Activated T-cell treated with anti-CD3 and anti-CD28 coated beads, Interleukin-2, amount 50 U/mL, for 24 hours (primary cell): ENCODE data around the gene HOXC9.

Experiments
- DNase-seq: peaks from one replicate; pipeline ENCODE4 v3.0.0-alpha.2; 2020
- H3K27ac Mint-ChIP-seq: 2 replicates; pipeline ENCODE4 v1.8.0; 2020; ENCODE audit warnings: mild to moderate bottlenecking, mixed read lengths
- H3K27me3 Mint-ChIP-seq: 2 replicates; pipeline ENCODE4 v1.8.0; 2020; ENCODE audit warnings: mixed read lengths
- H3K36me3 Mint-ChIP-seq: 2 replicates; pipeline ENCODE4 v1.8.0; 2020; ENCODE audit warnings: low read depth, mixed read lengths
- H3K4me1 Mint-ChIP-seq: 2 replicates; pipeline ENCODE4 v1.8.0; 2020; ENCODE audit warnings: low read depth, mixed read lengths
- H3K4me3 Mint-ChIP-seq: 2 replicates; pipeline ENCODE4 v1.8.0; 2020; ENCODE audit warnings: mild to moderate bottlenecking, moderate library complexity, mixed read lengths
- H3K9me3 Mint-ChIP-seq: 2 replicates; pipeline ENCODE4 v1.8.0; 2020; ENCODE audit warnings: mixed read lengths

HOXC9 gene

DNA sequence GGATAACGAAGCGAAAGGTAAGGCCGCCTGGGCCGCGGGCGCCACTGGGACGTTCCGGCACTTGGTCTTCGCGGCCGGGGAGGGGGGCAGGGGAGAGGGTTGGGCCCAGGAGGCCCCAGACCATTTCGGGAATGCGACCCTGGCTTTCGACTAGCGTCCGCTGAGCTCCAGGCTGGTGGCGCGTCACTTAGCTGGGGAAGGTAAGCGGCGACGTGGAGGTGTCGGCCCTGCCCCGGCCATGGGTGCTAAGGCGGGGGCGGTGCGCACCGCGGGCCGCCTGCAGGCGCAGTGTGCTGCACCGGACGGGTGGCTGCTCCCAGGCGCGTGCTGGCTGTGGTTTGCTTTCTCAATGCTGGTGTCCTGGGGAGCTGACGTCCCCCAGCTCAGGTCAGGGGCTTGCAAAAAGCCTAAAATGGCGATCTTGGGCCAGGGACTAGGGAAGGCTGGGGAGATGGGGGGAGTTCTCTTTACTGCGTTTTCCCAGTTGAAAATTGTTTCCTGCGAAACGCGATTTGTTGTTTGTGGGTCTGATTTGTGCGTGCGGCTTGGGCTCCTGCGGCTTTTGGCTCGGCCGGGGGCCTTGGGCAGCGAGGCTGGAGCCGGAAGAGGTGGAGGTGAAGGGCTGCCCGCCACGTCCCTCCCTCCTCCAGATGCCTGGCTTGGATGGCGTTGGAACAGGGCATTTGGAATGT lies 13.8 kb upstream of the HOXC9 start:
- no peak overlapping the region for H3K4me3 Mint-ChIP-seq
- DNase-seq: no peak
- H3K36me3 Mint-ChIP-seq: no peaks in the 10 kb centered on the region
- H3K27me3 Mint-ChIP-seq: peaks cover 95% of the 10 kb centered on the region
- no peaks in the 10 kb centered on the region for H3K9me3 Mint-ChIP-seq
- H3K4me1 Mint-ChIP-seq: peaks cover 30% of the 10 kb centered on the region
- H3K27ac Mint-ChIP-seq: no peak overlapping the region

DNA sequence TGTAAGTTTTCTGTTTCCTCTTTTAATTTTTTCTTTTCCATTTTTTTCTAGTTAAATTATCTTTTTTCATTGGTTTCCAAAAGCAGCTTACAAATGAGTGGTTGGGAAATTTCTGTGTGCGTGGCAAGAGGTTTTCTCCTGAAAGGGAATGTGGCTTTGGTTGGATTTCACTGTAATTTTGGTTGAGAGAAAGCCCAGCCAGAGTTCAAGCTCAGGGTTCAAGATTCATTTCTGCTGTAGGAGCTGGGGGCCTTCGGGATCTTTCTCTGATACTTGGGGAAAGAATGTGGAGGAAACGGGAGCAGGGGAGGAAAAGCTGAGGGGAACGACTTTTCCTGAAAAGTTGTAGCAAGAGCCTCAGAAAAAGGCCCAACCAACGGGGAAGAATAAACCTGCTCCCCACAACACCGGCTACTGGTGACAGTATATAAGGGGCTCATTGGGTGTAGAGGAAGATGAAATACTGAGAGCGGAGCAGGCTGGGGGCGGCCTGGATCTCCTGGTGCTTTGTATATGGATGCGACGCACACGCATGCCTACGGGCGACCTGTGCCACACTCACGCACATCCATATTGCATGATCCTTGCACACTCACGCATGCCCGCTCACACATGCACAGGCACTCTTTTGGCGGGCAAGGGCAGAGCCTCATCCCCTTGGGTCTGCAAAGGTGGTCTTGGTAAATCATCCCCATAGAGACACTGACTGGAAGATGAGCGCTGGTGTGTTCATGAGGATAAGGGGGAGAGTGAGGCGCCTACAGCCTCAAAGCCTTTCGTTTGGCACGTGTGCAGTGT lies 13.1 kb upstream of the HOXC9 start:
- Mint-ChIP-seq H3K27ac (no peak overlapping the region), H3K27me3 (peaks cover 96% of the 10 kb centered on the region), H3K9me3 (no peaks in the 10 kb centered on the region), H3K36me3 (no peaks in the 10 kb centered on the region), H3K4me1 (peaks cover 30% of the 10 kb centered on the region), H3K4me3 (no peak overlapping the region)
- DNase-seq: no peak

DNA sequence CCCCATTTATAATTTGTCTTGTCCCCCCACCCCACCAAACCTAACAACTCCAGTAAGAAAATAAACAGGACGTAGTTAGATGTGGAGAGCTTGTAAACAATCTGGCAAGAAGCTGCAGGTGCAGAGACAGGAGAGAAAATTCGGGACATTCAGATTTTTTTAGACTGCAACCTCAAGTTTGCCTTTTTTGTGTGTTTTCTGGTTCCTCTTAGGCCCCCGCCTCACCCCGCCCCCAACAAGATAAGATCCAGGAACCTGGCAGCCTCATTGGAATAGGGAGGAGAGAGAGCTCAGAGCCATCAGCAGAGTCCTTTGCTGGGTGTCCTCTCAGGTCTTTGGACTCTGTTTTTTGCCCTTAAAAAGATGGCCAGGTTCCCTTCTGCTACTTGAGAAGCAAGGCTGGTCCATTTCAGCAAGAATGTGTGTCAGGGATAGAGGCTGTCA lies 12.2 kb upstream of the HOXC9 start:
- peaks cover 30% of the 10 kb centered on the region for H3K4me1 Mint-ChIP-seq
- no peak overlapping the region for H3K27ac Mint-ChIP-seq
- H3K36me3 Mint-ChIP-seq: no peaks in the 10 kb centered on the region
- no peaks in the 10 kb centered on the region for H3K9me3 Mint-ChIP-seq
- DNase-seq: no peak
- H3K4me3 Mint-ChIP-seq: no peak overlapping the region
- H3K27me3 Mint-ChIP-seq: peaks cover 96% of the 10 kb centered on the region

DNA sequence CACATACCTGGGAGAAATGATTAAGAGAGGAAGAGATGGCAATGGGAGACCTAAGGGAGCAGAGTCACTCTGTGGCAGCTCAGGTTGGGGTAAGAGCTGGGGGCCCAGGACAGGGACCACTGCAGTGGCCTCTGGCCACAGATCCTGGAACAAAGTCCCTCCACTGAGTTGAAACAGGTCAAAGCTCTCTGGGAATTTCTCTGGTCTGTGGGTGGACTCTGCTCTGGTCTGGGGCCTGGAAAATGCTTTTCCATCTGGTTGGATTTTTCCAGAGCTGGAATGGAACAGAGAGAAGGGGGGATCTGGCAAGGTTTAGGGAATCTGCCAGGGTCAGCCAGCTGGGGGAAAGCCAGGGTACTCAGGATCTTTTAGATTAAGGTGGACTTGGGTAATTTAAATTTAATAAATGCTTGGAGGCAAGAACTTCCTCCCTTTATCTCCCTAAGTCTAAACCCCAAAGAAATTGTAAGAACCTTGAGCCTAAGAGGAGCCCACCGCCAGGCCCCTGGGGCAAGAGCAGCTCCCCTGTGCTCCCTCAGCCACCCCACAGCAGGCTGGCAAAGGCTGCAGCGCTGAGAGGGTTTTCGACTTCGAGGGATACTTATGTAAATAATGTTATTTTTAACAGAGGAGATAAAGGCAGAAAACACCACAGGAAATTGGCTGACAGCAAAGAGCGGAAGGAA lies 11.3 kb upstream of the HOXC9 start:
- Mint-ChIP-seq H3K36me3 (no peaks in the 10 kb centered on the region), H3K4me3 (no peak overlapping the region), H3K4me1 (peaks cover 30% of the 10 kb centered on the region), H3K27ac (no peak overlapping the region), H3K27me3 (peaks cover 96% of the 10 kb centered on the region), H3K9me3 (no peaks in the 10 kb centered on the region)
- no peak for DNase-seq

DNA sequence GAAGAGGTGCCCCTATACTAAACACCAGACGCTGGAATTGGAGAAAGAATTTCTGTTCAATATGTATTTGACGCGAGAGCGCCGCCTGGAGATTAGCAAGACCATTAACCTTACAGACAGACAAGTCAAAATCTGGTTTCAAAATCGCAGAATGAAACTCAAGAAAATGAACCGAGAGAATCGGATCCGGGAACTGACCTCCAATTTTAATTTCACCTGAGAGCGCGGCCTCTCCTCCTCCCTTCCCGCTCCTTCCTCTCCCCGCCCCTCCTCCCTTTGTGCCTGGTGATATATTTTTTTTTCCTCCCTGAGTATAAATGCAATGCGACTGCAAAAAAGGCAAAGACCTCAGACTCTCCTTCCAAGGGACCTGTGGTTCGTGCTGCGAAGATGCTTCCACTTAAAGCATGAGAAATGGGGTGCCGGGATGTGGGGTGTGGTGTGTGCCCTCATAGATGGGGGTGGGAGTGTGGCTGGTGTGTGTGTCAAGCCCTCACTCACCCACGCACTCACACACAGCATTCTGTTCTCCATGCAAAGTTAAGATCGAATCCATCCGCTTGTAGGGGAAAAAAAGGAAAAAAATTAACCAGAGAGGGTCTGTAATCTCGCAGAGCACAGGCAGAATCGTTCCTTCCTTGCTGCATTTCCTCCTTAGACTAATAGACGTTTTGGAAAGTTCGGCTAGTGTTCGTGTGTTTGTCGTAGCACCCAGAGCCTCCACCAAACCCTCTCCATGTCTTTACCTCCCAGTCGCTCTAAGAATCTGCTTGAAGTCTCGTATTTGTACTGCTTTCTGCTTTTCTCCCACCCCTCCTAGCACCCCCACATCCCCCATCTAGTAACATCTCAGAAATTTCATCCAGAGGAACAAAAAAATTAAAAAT lies 10.5 kb upstream of the HOXC9 start:
- H3K36me3 Mint-ChIP-seq: no peaks in the 10 kb centered on the region
- peaks cover 98% of the 10 kb centered on the region for H3K27me3 Mint-ChIP-seq
- H3K9me3 Mint-ChIP-seq: no peaks in the 10 kb centered on the region
- no peak for DNase-seq
- no peak overlapping the region for H3K27ac Mint-ChIP-seq
- no peak overlapping the region for H3K4me3 Mint-ChIP-seq
- peaks cover 35% of the 10 kb centered on the region for H3K4me1 Mint-ChIP-seq

DNA sequence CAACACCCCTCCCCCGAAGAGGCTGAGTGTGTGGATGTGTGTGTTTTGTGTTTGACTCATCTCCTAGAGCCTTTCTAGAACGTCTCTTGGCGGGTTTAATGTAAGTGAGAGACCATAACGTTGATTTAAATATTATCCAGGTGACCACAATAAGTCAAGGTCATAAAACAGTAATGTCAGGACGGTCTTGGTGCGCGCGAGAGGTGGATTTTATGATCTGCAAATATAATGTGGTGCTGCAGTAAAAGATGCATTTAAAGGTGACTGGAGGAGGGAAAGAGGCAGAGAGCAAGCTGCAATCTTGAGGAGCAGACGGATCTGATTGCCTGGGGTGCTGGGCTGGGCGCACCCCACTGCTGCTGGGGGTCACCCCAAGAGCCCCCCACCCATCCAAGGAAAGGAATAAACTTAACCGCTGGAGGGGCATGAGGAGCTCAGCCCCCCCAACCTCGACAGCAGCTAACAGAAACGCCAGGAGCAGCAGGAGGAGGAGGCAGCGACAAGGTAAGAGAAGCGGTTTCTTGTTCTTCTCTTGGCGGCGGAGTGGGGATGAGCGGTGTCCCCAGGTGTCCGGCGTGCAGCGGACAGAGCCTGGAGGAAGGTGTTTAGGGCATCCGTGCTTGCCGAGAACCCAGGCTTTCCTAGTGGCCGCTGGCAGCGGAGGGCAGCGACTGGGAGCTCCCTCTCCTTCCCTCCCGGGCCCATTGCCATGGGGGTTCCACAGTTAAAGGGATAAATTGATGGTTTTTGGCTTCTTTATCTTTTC lies 9.5 kb upstream of the HOXC9 start:
- Mint-ChIP-seq H3K4me3 (no peak overlapping the region), H3K9me3 (no peaks in the 10 kb centered on the region), H3K27ac (no peak overlapping the region), H3K4me1 (peaks cover 36% of the 10 kb centered on the region), H3K36me3 (no peaks in the 10 kb centered on the region), H3K27me3 (peaks cover 100% of the 10 kb centered on the region)
- no peak for DNase-seq

DNA sequence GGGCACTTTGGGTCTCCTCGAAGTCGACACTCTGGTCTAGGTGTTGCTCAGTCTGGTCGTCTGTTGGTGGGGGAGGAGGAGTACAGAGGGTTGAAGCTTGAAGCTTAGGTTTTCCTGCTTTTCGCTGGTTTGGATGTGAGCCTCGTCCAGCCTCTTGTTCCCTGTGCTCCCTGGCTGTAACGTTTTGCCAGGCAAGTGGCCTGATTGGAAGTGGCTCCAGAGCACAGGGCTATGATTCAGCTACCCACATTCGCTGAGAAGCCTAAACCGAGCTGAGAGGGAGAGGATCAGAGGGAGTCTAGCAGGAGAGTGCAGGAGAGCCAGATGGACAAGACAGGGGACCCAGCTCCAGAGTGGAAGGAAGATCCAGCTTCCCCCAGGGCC lies 8.9 kb upstream of the HOXC9 start:
- no peak overlapping the region for H3K27ac Mint-ChIP-seq
- no peak overlapping the region for H3K4me3 Mint-ChIP-seq
- H3K36me3 Mint-ChIP-seq: no peaks in the 10 kb centered on the region
- peaks cover 100% of the 10 kb centered on the region for H3K27me3 Mint-ChIP-seq
- H3K4me1 Mint-ChIP-seq: peaks cover 39% of the 10 kb centered on the region
- no peak for DNase-seq
- H3K9me3 Mint-ChIP-seq: no peaks in the 10 kb centered on the region

DNA sequence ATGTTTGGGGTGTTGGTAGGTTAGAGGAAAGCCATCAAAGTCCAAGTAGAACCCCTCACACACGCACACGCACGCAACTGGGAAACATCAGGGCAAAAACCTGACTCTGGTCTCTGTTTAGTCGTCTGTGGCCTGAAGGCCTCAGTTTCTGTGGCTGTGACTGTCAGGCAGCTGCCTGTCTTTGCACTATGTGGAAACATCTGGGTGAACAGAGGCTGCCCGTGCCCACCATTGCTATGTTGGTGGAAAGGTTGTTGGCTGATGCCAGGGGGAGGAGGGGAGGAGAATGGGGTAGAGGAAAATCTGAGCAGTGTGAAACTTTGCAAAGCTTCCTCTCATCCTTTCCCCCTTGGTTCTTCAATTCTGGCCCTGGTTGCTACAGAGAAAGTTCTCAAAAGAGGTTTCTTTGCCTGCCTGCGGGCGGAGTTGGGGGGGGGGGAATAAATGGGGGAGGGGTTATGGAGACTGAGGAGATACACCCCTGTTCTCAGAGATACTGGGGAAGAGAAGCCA lies 7.5 kb upstream of the HOXC9 start:
- no peaks in the 10 kb centered on the region for H3K9me3 Mint-ChIP-seq
- H3K4me1 Mint-ChIP-seq: peaks cover 43% of the 10 kb centered on the region
- peaks cover 100% of the 10 kb centered on the region for H3K27me3 Mint-ChIP-seq
- no peak for DNase-seq
- no peaks in the 10 kb centered on the region for H3K36me3 Mint-ChIP-seq
- no peak overlapping the region for H3K4me3 Mint-ChIP-seq
- H3K27ac Mint-ChIP-seq: no peak overlapping the region

DNA sequence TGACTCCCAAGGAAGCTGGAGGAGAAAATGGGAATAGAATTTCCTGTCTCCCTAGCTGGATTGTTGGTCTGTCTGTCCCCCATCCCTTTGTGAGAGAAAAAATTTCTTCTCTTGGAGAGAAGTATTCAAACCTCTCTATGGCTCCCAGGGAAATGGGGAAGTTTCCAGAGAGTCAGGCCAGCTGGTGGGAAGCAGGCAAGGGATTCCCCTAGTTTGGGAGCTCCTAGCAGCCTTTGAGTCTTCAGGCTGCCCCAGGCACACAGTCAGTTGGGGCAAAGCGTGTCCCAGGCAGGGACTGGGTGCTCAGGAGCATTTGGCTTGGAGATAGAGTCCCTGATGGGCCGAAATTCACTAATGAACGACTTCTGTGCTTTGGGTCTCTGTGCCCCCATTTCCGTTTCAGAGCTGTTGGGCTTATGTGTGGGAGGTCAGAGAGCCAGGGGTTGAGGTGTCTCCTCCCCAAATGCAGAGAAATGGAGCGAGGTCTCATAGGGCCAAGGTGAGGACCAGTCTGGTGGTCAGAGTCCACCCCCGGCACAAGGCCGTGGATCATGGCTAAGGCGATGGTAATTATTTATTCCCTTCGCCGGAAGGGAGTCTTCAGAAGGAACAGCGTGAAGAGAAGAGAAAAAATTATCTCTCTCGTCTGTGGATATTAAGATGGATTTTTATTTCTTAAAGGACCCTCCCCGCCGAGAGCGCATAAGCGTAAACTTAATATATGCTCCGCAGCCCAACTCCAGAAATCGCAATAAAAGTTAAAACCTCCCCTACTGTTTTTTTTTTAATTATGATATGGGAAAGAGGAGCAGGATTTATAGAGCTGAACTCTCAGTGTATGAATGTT lies 6.6 kb upstream of the HOXC9 start:
- H3K4me1 Mint-ChIP-seq: peaks cover 48% of the 10 kb centered on the region
- no peaks in the 10 kb centered on the region for H3K9me3 Mint-ChIP-seq
- H3K27me3 Mint-ChIP-seq: peaks cover 100% of the 10 kb centered on the region
- H3K4me3 Mint-ChIP-seq: no peak overlapping the region
- no peaks in the 10 kb centered on the region for H3K36me3 Mint-ChIP-seq
- no peak for DNase-seq
- H3K27ac Mint-ChIP-seq: no peak overlapping the region

DNA sequence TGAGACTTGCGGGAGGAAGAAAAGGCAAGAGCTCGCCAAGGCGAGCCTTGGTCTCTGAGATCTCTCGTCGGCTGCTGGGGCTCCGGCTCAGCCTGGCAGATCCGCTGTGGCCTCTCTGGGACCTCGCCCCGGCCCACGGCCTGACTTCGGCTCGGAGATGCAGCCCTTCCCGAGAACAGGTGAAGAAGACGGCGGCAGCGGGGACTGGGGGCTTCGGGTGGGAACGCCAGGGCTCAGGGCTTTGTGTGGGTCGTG lies 6.0 kb upstream of the HOXC9 start:
- H3K36me3 Mint-ChIP-seq: no peaks in the 10 kb centered on the region
- peaks cover 100% of the 10 kb centered on the region for H3K27me3 Mint-ChIP-seq
- H3K4me3 Mint-ChIP-seq: no peak overlapping the region
- H3K27ac Mint-ChIP-seq: peak overlapping the region; percentile 29
- no peaks in the 10 kb centered on the region for H3K9me3 Mint-ChIP-seq
- peaks cover 47% of the 10 kb centered on the region for H3K4me1 Mint-ChIP-seq
- no peak for DNase-seq

DNA sequence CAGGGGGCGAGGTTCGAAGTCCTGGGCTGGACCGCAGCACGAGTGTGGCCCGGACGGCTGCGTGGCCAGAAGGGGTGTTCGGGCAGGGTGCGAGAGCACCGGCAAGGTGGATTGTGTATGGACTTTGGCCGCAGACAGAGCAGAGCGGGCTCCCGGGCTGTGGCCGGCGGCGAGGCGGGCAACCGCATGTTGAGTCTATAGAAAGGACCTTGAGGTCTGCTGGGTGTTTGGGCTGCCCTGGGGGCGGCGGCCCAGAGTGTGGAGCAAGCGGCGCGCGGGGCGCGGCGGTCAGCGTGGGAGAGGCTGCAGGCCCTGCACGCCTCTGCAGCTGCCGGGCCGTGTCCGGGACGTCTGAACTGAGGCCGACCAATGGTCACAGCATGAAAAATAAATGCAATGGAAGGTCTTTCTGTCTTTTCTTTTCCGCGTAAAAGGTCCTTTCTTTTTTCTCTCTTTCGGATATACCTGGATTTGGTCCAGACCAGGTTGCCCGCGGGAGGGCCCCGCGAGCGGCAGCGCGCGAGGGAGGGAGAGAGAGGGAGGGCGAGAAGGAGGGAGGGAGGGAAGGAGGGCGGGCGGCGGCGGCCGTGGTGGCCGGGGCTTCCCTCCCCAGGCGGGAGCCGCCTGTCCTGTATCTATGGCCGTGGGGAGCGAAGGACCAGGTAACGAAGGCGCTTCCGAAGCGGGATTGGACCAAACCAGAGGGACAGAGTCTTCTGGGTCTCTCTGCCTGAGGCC lies 5.5 kb upstream of the HOXC9 start:
- Mint-ChIP-seq H3K4me1 (peaks cover 42% of the 10 kb centered on the region), H3K36me3 (no peaks in the 10 kb centered on the region), H3K4me3 (peak overlapping the region; percentile 74), H3K9me3 (no peaks in the 10 kb centered on the region), H3K27ac (peak overlapping the region; percentile 29), H3K27me3 (peaks cover 100% of the 10 kb centered on the region)
- DNase-seq: no peak

DNA sequence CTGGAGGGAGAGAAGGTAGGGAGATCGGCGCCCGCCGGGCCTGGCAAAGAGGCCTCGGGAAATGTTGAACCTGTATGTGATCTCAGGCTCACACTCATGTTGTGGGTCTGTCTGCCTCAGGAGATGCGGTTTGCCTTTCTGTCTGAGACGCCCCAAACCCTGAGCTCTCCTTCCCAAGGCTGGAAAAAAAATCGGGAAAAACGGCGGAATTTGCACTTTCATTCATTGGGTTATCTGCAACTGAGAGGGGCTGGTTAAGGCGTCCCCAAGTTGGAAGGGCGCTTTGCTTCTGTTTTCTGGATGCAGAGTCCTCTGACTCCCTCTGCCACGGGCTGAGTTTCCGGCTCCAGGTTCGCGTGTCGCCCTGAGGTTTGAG lies 5.0 kb upstream of the HOXC9 start:
- H3K27me3 Mint-ChIP-seq: peaks cover 100% of the 10 kb centered on the region
- DNase-seq: no peak
- H3K27ac Mint-ChIP-seq: no peak overlapping the region
- H3K36me3 Mint-ChIP-seq: no peaks in the 10 kb centered on the region
- no peaks in the 10 kb centered on the region for H3K9me3 Mint-ChIP-seq
- peak overlapping the region; percentile 74 for H3K4me3 Mint-ChIP-seq
- H3K4me1 Mint-ChIP-seq: peaks cover 38% of the 10 kb centered on the region
